GM23338 (cell line): ENCODE measurements around the gene ADAM10. TPM values are rescaled to one million over a fixed set of nuclear protein-coding genes. Genes with fewer than 3 reads are reported as not detected.

Experiments
- ATAC-seq: fragments of 200-7000 bp; cut with Tn5 transposase; 3 replicates; pipeline ENCODE4 v1.9.1; 2020
- DNase-seq: peaks from one replicate; pipeline ENCODE4 v3.0.0-alpha.2; 2015; ENCODE audit warnings: low spot score
- H2AFZ ChIP-seq: fragments of 200-600 bp; sonication (generic); 2 replicates; pipeline ENCODE4 v1.8.0; 2016; ENCODE audit warnings: antibody characterized with exemption, mild to moderate bottlenecking, moderate library complexity
- H3F3A ChIP-seq: fragments of 200-600 bp; sonication (generic); replicated peaks from 2 replicates; pipeline ENCODE4 v1.8.0; 2017; ENCODE audit warnings: antibody characterized with exemption, mixed run types, low read depth
- H3K27ac ChIP-seq: fragments of 200-600 bp; sonication (generic); 2 replicates; pipeline ENCODE4 v1.6.1; 2016; ENCODE audit warnings: low read depth
- H3K27me3 ChIP-seq: fragments of 200-600 bp; sonication (generic); 2 replicates; pipeline ENCODE4 v1.8.0; 2016; ENCODE audit warnings: mild to moderate bottlenecking, mixed run types, moderate library complexity; ENCODE audit not compliant: insufficient read depth
- H3K36me3 ChIP-seq: fragments of 200-600 bp; sonication (generic); 2 replicates; pipeline ENCODE4 v1.8.0; 2016; ENCODE audit warnings: mild to moderate bottlenecking; ENCODE audit not compliant: insufficient read depth
- H3K4me1 ChIP-seq: fragments of 200-600 bp; sonication (generic); 2 replicates; pipeline ENCODE4 v1.8.0; 2016; ENCODE audit warnings: mild to moderate bottlenecking, moderate library complexity; ENCODE audit not compliant: insufficient read depth
- H3K4me2 ChIP-seq: fragments of 200-600 bp; sonication (generic); 2 replicates; pipeline ENCODE4 v1.7.1; 2017; ENCODE audit warnings: mixed run types
- H3K4me3 ChIP-seq: fragments of 200-600 bp; sonication (generic); 2 replicates; pipeline ENCODE4 v1.6.1; 2016; ENCODE audit warnings: mixed run types
- H3K79me2 ChIP-seq: fragments of 200-600 bp; sonication (generic); replicated peaks from 2 replicates; pipeline ENCODE4 v1.8.0; 2017; ENCODE audit warnings: mild to moderate bottlenecking; ENCODE audit not compliant: insufficient read depth
- H3K9me2 ChIP-seq: fragments of 200-600 bp; sonication (generic); 2 replicates; pipeline ENCODE4 v1.8.0; 2017; ENCODE audit not compliant: insufficient read depth
- H4K20me1 ChIP-seq: fragments of 200-600 bp; sonication (generic); replicated peaks from 2 replicates; pipeline ENCODE4 v1.8.0; 2017; ENCODE audit warnings: mild to moderate bottlenecking; ENCODE audit not compliant: insufficient read depth
- H3K27ac Mint-ChIP-seq: 2 replicates; pipeline ENCODE4 v1.8.0; 2020; ENCODE audit warnings: inconsistent platforms, mild to moderate bottlenecking, moderate library complexity, mixed read lengths
- H3K27me3 Mint-ChIP-seq: 3 replicates; pipeline ENCODE4 v1.8.0; 2022; ENCODE audit warnings: low read depth, mild to moderate bottlenecking, moderate library complexity, mixed read lengths, inconsistent platforms; ENCODE audit not compliant: insufficient read depth, poor library complexity
- H3K36me3 Mint-ChIP-seq: 3 replicates; pipeline ENCODE4 v1.8.0; 2021; ENCODE audit warnings: low read depth, mild to moderate bottlenecking, inconsistent platforms, moderate library complexity, mixed read lengths
- H3K4me1 Mint-ChIP-seq: 3 replicates; pipeline ENCODE4 v1.8.0; 2020; ENCODE audit warnings: mild to moderate bottlenecking, inconsistent platforms, mixed read lengths
- H3K4me3 Mint-ChIP-seq: 3 replicates; pipeline ENCODE4 v1.8.0; 2021; ENCODE audit warnings: moderate library complexity, mild to moderate bottlenecking, inconsistent platforms, mixed read lengths
- H3K9me3 Mint-ChIP-seq: 3 replicates; pipeline ENCODE4 v1.8.0; 2020; ENCODE audit warnings: moderate library complexity, mild to moderate bottlenecking, inconsistent platforms, mixed read lengths
- CREB1 ChIP-seq: fragments of 250-450 bp; sonication (Bioruptor Pico); IDR thresholded peaks from 2 replicates; pipeline ENCODE4 v1.5.0; 2020; ENCODE audit warnings: low read depth, mild to moderate bottlenecking, moderate library complexity
- EZH2phosphoT487 ChIP-seq: fragments of 200-600 bp; sonication (generic); IDR thresholded peaks from one replicate; pipeline ENCODE4 v1.8.1; 2018; ENCODE audit warnings: antibody characterized with exemption; ENCODE audit not compliant: unreplicated experiment
- JUNB ChIP-seq: IDR thresholded peaks from one replicate; pipeline ENCODE4 v1.6.1; 2016; ENCODE audit warnings: antibody characterized with exemption; ENCODE audit not compliant: unreplicated experiment
- NANOG ChIP-seq: IDR thresholded peaks from 2 replicates; pipeline ENCODE4 v1.6.1; 2016; ENCODE audit warnings: antibody characterized with exemption, borderline replicate concordance
- POLR2AphosphoS5 ChIP-seq: IDR thresholded peaks from 2 replicates; pipeline ENCODE4 v1.6.1; 2016; ENCODE audit warnings: antibody characterized with exemption, low read depth
- STAT1 ChIP-seq: IDR thresholded peaks from one replicate; pipeline ENCODE4 v1.6.1; 2016; ENCODE audit warnings: antibody characterized with exemption; ENCODE audit not compliant: unreplicated experiment
- ZNF114 ChIP-seq: fragments of 250-450 bp; sonication (Bioruptor Pico); IDR thresholded peaks from 2 replicates; pipeline ENCODE4 v1.5.0; 2020; ENCODE audit warnings: mild to moderate bottlenecking, moderate library complexity
- ZNF331 ChIP-seq: fragments of 250-450 bp; sonication (Bioruptor Pico); IDR thresholded peaks from 2 replicates; pipeline ENCODE4 v1.5.0; 2020; ENCODE audit warnings: low read depth, mild to moderate bottlenecking, moderate library complexity
- polyA plus RNA-seq: library from polyadenylated mRNA; unstranded; fragments of >200 nt; fragmentation: Nextera tagmentation; extraction: Ambion mirVana; gene quantifications from 2 replicates; pipeline ENCODE4 v1.2.1, GENCODE V29; 2016
- total RNA-seq: library from RNA; depleted of rRNA; stranded (reverse); fragments of >200 nt; shearing (Covaris generic); gene quantifications from 2 replicates; pipeline ENCODE4 v1.2.3, GENCODE V29; 2014
- TF ChIP-seq, protein P1 (sequence below), 2 experiments: fragments of 200-600 bp in 1 of 2; sonication (generic) in 1 of 2; conservative IDR thresholded peaks; 2 replicates each; pipeline versions ENCODE4 v1.5.1 to v1.6.1; 2016 to 2017; ENCODE audit warnings: antibody characterized with exemption in 2 of 2, low read depth in 2 of 2, mild to moderate bottlenecking in 2 of 2, moderate library complexity in 1 of 2
- TF ChIP-seq, protein P2 (sequence below): IDR thresholded peaks from one replicate; pipeline ENCODE4 v1.6.1; 2018; ENCODE audit warnings: antibody characterized with exemption; ENCODE audit not compliant: unreplicated experiment
- TF ChIP-seq, protein P3 (sequence below): fragments of 250-450 bp; sonication (Bioruptor Pico); IDR thresholded peaks from 2 replicates; pipeline ENCODE4 v1.5.0; 2020; ENCODE audit warnings: mild to moderate bottlenecking, moderate library complexity

The ADAM10 gene
- total and polyA plus RNA-seq, 2 experiments from 2014 or later: 25.0 to 114 TPM

DNA sequence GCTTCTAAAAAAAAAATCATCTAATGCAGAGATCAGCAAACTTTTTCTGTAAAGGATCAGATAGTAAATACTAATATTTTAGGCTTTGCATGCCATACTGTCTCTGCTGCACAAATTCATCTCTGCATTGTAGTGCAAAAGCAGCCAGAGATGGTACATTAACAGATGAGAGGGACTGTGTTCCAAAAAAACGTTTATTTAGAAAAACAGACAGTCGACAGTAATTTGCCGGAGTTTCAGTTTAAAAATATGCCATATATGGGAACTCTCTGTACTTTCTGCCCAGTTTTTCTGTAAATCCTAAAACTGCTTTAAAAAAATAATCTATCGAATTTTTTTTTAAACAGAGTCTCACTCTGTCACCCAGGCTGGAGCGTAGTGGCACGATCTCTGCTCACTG, 35.8 kb upstream of the ADAM10 start (continued):
- TF ChIP-seq, protein P1, sequence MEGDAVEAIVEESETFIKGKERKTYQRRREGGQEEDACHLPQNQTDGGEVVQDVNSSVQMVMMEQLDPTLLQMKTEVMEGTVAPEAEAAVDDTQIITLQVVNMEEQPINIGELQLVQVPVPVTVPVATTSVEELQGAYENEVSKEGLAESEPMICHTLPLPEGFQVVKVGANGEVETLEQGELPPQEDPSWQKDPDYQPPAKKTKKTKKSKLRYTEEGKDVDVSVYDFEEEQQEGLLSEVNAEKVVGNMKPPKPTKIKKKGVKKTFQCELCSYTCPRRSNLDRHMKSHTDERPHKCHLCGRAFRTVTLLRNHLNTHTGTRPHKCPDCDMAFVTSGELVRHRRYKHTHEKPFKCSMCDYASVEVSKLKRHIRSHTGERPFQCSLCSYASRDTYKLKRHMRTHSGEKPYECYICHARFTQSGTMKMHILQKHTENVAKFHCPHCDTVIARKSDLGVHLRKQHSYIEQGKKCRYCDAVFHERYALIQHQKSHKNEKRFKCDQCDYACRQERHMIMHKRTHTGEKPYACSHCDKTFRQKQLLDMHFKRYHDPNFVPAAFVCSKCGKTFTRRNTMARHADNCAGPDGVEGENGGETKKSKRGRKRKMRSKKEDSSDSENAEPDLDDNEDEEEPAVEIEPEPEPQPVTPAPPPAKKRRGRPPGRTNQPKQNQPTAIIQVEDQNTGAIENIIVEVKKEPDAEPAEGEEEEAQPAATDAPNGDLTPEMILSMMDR (conservative IDR thresholded peaks at IDR 0.05; ENCODE audit: low read depth in 2 of 2): no peak

DNA sequence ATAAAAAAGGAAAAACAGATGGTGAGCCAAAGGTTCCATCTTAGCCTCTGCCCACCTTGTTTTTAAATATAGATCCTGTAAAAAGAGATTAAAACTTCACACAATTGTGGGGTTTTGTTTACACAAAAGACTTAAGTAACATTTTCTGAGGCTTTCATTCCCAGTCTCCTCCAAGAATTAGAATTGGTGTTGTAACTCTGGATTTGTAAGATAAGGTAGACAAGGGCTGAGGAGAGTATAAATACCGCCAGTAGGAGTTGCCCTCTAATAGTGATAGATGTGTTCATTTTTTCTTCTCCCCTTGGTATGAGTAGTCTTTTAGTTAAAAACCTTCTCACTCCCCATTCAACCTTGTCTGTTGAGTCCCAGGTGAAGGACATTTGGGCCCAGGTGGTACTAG, 30.0 kb upstream of the ADAM10 start:
- Histone ChIP-seq H3K4me1 (peaks cover 9% of the 10 kb centered on the region; the same call in 1 of the 2 replicates), H3K4me2 (no peak overlapping the region), H3K9me2 (no peaks in the 10 kb centered on the region), H3K27me3 (no peaks in the 10 kb centered on the region), H3K36me3 (no peaks in the 10 kb centered on the region), H4K20me1 (peaks cover 3% of the 10 kb centered on the region; the same call in 1 of the 2 replicates), H3K27ac (no peak overlapping the region), H3K4me3 (no peak overlapping the region), H2AFZ (no peak overlapping the region), H3F3A (no peaks in the 10 kb centered on the region), H3K79me2 (peaks cover 93% of the 10 kb centered on the region)
- Mint-ChIP-seq H3K27ac (no peak overlapping the region), H3K27me3 (no peaks in the 10 kb centered on the region), H3K9me3 (no peaks in the 10 kb centered on the region), H3K4me3 (no peak overlapping the region), H3K4me1 (no peaks in the 10 kb centered on the region), H3K36me3 (peaks cover 8% of the 10 kb centered on the region; the same call in 1 of the 3 replicates)
- no peak for DNase-seq
- ATAC-seq: no peak
- TF ChIP-seq POLR2AphosphoS5: no peak
- no peak for TF ChIP-seq ZNF331 (CRISPR knock-in tag)
- TF ChIP-seq, protein P2, sequence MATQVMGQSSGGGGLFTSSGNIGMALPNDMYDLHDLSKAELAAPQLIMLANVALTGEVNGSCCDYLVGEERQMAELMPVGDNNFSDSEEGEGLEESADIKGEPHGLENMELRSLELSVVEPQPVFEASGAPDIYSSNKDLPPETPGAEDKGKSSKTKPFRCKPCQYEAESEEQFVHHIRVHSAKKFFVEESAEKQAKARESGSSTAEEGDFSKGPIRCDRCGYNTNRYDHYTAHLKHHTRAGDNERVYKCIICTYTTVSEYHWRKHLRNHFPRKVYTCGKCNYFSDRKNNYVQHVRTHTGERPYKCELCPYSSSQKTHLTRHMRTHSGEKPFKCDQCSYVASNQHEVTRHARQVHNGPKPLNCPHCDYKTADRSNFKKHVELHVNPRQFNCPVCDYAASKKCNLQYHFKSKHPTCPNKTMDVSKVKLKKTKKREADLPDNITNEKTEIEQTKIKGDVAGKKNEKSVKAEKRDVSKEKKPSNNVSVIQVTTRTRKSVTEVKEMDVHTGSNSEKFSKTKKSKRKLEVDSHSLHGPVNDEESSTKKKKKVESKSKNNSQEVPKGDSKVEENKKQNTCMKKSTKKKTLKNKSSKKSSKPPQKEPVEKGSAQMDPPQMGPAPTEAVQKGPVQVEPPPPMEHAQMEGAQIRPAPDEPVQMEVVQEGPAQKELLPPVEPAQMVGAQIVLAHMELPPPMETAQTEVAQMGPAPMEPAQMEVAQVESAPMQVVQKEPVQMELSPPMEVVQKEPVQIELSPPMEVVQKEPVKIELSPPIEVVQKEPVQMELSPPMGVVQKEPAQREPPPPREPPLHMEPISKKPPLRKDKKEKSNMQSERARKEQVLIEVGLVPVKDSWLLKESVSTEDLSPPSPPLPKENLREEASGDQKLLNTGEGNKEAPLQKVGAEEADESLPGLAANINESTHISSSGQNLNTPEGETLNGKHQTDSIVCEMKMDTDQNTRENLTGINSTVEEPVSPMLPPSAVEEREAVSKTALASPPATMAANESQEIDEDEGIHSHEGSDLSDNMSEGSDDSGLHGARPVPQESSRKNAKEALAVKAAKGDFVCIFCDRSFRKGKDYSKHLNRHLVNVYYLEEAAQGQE: no peak
- no peak for TF ChIP-seq CREB1 (CRISPR knock-in tag)
- TF ChIP-seq, protein P1 (conservative IDR thresholded peaks at IDR 0.05; ENCODE audit: low read depth in 2 of 2): no peak
- TF ChIP-seq JUNB: no peak
- TF ChIP-seq, protein P3, sequence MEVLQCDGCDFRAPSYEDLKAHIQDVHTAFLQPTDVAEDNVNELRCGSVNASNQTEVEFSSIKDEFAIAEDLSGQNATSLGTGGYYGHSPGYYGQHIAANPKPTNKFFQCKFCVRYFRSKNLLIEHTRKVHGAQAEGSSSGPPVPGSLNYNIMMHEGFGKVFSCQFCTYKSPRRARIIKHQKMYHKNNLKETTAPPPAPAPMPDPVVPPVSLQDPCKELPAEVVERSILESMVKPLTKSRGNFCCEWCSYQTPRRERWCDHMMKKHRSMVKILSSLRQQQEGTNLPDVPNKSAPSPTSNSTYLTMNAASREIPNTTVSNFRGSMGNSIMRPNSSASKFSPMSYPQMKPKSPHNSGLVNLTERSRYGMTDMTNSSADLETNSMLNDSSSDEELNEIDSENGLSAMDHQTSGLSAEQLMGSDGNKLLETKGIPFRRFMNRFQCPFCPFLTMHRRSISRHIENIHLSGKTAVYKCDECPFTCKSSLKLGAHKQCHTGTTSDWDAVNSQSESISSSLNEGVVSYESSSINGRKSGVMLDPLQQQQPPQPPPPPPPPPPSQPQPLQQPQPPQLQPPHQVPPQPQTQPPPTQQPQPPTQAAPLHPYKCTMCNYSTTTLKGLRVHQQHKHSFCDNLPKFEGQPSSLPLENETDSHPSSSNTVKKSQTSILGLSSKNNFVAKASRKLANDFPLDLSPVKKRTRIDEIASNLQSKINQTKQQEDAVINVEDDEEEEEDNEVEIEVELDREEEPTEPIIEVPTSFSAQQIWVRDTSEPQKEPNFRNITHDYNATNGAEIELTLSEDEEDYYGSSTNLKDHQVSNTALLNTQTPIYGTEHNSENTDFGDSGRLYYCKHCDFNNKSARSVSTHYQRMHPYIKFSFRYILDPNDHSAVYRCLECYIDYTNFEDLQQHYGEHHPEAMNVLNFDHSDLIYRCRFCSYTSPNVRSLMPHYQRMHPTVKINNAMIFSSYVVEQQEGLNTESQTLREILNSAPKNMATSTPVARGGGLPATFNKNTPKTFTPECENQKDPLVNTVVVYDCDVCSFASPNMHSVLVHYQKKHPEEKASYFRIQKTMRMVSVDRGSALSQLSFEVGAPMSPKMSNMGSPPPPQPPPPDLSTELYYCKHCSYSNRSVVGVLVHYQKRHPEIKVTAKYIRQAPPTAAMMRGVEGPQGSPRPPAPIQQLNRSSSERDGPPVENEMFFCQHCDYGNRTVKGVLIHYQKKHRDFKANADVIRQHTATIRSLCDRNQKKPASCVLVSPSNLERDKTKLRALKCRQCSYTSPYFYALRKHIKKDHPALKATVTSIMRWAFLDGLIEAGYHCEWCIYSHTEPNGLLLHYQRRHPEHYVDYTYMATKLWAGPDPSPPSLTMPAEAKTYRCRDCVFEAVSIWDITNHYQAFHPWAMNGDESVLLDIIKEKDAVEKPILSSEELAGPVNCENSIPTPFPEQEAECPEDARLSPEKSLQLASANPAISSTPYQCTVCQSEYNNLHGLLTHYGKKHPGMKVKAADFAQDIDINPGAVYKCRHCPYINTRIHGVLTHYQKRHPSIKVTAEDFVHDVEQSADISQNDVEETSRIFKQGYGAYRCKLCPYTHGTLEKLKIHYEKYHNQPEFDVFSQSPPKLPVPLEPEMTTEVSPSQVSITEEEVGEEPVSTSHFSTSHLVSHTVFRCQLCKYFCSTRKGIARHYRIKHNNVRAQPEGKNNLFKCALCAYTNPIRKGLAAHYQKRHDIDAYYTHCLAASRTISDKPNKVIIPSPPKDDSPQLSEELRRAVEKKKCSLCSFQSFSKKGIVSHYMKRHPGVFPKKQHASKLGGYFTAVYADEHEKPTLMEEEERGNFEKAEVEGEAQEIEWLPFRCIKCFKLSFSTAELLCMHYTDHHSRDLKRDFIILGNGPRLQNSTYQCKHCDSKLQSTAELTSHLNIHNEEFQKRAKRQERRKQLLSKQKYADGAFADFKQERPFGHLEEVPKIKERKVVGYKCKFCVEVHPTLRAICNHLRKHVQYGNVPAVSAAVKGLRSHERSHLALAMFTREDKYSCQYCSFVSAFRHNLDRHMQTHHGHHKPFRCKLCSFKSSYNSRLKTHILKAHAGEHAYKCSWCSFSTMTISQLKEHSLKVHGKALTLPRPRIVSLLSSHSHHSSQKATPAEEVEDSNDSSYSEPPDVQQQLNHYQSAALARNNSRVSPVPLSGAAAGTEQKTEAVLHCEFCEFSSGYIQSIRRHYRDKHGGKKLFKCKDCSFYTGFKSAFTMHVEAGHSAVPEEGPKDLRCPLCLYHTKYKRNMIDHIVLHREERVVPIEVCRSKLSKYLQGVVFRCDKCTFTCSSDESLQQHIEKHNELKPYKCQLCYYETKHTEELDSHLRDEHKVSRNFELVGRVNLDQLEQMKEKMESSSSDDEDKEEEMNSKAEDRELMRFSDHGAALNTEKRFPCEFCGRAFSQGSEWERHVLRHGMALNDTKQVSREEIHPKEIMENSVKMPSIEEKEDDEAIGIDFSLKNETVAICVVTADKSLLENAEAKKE (CRISPR knock-in tag): no peak
- TF ChIP-seq NANOG: no peak
- no peak for TF ChIP-seq EZH2phosphoT487
- no peak for TF ChIP-seq ZNF114 (CRISPR knock-in tag)
- TF ChIP-seq STAT1: no peak
